Breast epithelium (tissue), 3 donors: ENCODE data around the gene NADSYN1.

ENCODE experiments used
- POLR2A ChIP-seq: fragments of 450-650 bp; IDR thresholded peaks from one replicate; pipeline ENCODE4 v1.6.1; 2016; ENCODE audit warnings: antibody characterized with exemption, mild to moderate bottlenecking, moderate library complexity
- TF ChIP-seq, protein P1 (sequence below), 3 donors: fragments of 450-650 bp; IDR thresholded peaks; one replicate each; pipeline ENCODE4 v1.5.1; 2016 to 2017; ENCODE audit warnings: antibody characterized with exemption in 3 of 3, mild to moderate bottlenecking in 3 of 3, moderate library complexity in 3 of 3

- TF ChIP-seq POLR2A: no peak
- TF ChIP-seq, protein P1, sequence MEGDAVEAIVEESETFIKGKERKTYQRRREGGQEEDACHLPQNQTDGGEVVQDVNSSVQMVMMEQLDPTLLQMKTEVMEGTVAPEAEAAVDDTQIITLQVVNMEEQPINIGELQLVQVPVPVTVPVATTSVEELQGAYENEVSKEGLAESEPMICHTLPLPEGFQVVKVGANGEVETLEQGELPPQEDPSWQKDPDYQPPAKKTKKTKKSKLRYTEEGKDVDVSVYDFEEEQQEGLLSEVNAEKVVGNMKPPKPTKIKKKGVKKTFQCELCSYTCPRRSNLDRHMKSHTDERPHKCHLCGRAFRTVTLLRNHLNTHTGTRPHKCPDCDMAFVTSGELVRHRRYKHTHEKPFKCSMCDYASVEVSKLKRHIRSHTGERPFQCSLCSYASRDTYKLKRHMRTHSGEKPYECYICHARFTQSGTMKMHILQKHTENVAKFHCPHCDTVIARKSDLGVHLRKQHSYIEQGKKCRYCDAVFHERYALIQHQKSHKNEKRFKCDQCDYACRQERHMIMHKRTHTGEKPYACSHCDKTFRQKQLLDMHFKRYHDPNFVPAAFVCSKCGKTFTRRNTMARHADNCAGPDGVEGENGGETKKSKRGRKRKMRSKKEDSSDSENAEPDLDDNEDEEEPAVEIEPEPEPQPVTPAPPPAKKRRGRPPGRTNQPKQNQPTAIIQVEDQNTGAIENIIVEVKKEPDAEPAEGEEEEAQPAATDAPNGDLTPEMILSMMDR (IDR thresholded peaks at IDR 0.05): no peak
These were observed 24.9 kb downstream of the NADSYN1 start for GRCh38 chr11:71477641-71478527.
